ENCODE data around the gene ZNF423. TPM values are rescaled to one million over a fixed set of nuclear protein-coding genes. Genes with fewer than 3 reads are reported as not detected.

ZNF423 gene
- total and polyA plus RNA-seq, 4 donors = 1.1 to 14.8 (median 3.3) TPM

DNA sequence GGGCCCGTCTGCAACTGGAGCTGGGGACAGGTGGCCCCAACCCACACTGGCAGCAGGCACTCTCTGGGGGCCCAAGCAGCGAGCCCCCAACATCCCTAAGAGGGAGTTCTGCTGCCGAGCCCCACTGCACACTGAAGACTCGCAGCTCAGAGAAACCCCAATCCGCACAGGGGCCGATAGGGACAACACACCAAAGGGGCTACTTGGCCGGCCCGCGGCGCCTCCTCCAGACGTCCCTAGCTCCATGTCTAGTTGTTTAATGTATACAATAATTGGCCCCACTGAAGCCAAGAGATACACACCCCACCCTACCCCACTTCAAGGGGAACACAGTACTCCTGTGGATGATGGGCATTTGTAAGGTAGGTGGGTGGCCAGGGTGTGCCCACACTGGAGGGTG lies 62.7 kb downstream of the ZNF423 start:
- DNase-seq (no peak), ATAC-seq (ENCODE audit: insufficient read depth, low FRiP score) (no peak)
- 91 to 96% methylated on average over 11 of the region's 11 CpGs for WGBS, 2 donors
- Histone ChIP-seq H3K27me3 (ENCODE audit: control insufficient read depth in 3 of 3, insufficient read depth in 3 of 3, low read length in 2 of 3) (no peaks in the 10 kb centered on the region), H3K4me3 (no peak overlapping the region), H3K36me3 (ENCODE audit: control insufficient read depth in 4 of 4, insufficient read depth in 4 of 4, low read length in 4 of 4) (peaks cover 0 to 13% (median 0%) of the 10 kb centered on the region in 4 donors), H3K9me3 (ENCODE audit: control insufficient read depth in 4 of 4, insufficient read depth in 3 of 4, low read length in 3 of 4) (peaks cover 0 to 3% (median 0%) of the 10 kb centered on the region in 4 donors), H3K9ac (ENCODE audit: insufficient read depth in 1 of 2, low read length in 2 of 2) (no peak overlapping the region), H3K4me1 (ENCODE audit: control insufficient read depth in 5 of 5, insufficient read depth in 5 of 5, low read length in 5 of 5) (peaks cover 0 to 14% (median 6%) of the 10 kb centered on the region in 5 donors), H3K27ac (ENCODE audit: low read depth in 1 of 2, low read length in 1 of 2) (no peak overlapping the region)
- TF ChIP-seq, protein P1, sequence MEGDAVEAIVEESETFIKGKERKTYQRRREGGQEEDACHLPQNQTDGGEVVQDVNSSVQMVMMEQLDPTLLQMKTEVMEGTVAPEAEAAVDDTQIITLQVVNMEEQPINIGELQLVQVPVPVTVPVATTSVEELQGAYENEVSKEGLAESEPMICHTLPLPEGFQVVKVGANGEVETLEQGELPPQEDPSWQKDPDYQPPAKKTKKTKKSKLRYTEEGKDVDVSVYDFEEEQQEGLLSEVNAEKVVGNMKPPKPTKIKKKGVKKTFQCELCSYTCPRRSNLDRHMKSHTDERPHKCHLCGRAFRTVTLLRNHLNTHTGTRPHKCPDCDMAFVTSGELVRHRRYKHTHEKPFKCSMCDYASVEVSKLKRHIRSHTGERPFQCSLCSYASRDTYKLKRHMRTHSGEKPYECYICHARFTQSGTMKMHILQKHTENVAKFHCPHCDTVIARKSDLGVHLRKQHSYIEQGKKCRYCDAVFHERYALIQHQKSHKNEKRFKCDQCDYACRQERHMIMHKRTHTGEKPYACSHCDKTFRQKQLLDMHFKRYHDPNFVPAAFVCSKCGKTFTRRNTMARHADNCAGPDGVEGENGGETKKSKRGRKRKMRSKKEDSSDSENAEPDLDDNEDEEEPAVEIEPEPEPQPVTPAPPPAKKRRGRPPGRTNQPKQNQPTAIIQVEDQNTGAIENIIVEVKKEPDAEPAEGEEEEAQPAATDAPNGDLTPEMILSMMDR (IDR thresholded peaks at IDR 0.05; ENCODE audit: control extremely low read depth, extremely low read depth) = no peak

DNA sequence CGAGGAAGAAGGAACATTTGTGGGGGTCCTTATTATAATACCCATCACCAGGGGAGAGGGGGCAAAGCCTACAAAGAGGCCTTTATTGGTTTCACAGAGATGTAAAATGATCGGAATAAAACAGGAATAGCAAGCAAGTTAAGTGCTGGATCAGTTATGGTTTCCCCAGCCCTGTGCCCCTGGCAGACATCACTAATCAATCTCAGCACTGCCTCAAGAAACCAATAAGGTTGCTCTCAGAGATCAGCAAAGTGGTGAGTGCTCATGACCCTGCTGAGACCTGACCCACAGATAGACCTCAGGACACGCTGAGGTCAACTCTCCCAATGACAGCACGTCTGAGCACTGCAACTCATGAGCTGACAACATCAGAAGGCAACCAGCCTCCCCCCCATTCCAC lies 66.3 kb downstream of the ZNF423 start:
- H3K27me3 ChIP-seq (ENCODE audit: control insufficient read depth in 3 of 3, insufficient read depth in 3 of 3, low read length in 2 of 3) = no peaks in the 10 kb centered on the region
- ATAC-seq (ENCODE audit: insufficient read depth, low FRiP score) (no peak), DNase-seq (peak in 1 of 3 donors; percentile 34)
- TF ChIP-seq, protein P1 (IDR thresholded peaks at IDR 0.05; ENCODE audit: control extremely low read depth, extremely low read depth) = no peak
- 91 to 92% methylated on average over 4 of the region's 4 CpGs for WGBS, 2 donors
- H3K27ac ChIP-seq (ENCODE audit: low read depth in 1 of 2, low read length in 1 of 2) = no peak overlapping the region
- peaks cover 0 to 3% (median 0%) of the 10 kb centered on the region in 4 donors for H3K9me3 ChIP-seq (ENCODE audit: control insufficient read depth in 4 of 4, insufficient read depth in 3 of 4, low read length in 3 of 4)
- peaks cover 0 to 14% (median 6%) of the 10 kb centered on the region in 5 donors for H3K4me1 ChIP-seq (ENCODE audit: control insufficient read depth in 5 of 5, insufficient read depth in 5 of 5, low read length in 5 of 5)
- no peak overlapping the region for H3K9ac ChIP-seq (ENCODE audit: insufficient read depth in 1 of 2, low read length in 2 of 2)
- peaks cover 0 to 9% (median 0%) of the 10 kb centered on the region in 4 donors for H3K36me3 ChIP-seq (ENCODE audit: control insufficient read depth in 4 of 4, insufficient read depth in 4 of 4, low read length in 4 of 4)
- H3K4me3 ChIP-seq = no peak overlapping the region

DNA sequence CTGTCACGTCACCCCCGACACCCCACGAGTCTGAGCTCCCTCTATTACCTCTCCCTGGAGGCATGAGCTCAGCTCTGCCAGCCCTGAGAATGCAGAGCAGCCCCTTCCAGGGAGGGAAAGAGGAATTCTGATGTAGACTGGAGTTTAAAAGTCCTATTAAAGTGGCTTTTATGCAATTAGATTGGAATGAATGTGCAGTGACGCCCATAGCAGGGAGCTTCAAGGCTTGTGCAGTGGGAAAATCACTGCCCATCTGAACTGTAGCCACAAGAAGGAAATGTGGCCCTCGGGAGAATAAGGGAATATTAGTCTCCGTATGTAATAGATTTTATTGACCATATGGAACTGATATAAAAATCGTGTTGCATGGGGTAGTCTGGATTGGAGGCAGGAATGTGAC lies 66.9 kb downstream of the ZNF423 start:
- Histone ChIP-seq H3K4me1 (ENCODE audit: control insufficient read depth in 5 of 5, insufficient read depth in 5 of 5, low read length in 5 of 5) (peaks cover 0 to 14% (median 6%) of the 10 kb centered on the region in 5 donors), H3K27ac (ENCODE audit: low read depth in 1 of 2, low read length in 1 of 2) (no peak overlapping the region), H3K4me3 (no peak overlapping the region), H3K9me3 (ENCODE audit: control insufficient read depth in 4 of 4, insufficient read depth in 3 of 4, low read length in 3 of 4) (peaks cover 0 to 3% (median 0%) of the 10 kb centered on the region in 4 donors), H3K27me3 (ENCODE audit: control insufficient read depth in 3 of 3, insufficient read depth in 3 of 3, low read length in 2 of 3) (no peaks in the 10 kb centered on the region), H3K9ac (ENCODE audit: insufficient read depth in 1 of 2, low read length in 2 of 2) (peak overlapping the region; percentile 7 to 58), H3K36me3 (ENCODE audit: control insufficient read depth in 4 of 4, insufficient read depth in 4 of 4, low read length in 4 of 4) (peaks cover 0 to 9% (median 0%) of the 10 kb centered on the region in 4 donors)
- 73 to 83% methylated on average over 7 of the region's 7 CpGs for WGBS, 2 donors
- TF ChIP-seq, protein P1 (IDR thresholded peaks at IDR 0.05; ENCODE audit: control extremely low read depth, extremely low read depth) = no peak
- DNase-seq = peak in 1 of 3 donors; percentile 26
- ATAC-seq (ENCODE audit: insufficient read depth, low FRiP score) = no peak

DNA sequence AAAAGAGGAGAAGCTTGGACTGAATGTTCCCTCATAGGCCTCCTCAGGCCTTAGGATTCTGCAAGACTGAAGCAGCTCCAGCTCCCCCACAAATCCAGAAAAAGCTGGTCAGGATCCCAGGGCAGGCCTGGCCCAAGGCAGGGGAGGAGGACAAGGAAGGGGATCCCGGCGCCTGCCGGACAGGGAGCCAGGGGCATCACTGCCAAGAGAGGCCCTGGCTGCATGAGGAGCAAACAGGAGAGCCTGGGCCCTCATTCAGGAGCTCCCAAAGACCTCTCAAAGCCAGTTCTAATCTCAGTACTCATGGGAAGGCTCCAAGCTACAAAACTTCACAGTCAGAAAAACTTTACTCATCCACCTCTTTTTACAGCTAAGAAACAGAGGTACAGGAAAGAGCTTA lies 67.3 kb downstream of the ZNF423 start:
- Histone ChIP-seq H3K27me3 (ENCODE audit: control insufficient read depth in 3 of 3, insufficient read depth in 3 of 3, low read length in 2 of 3) (no peaks in the 10 kb centered on the region), H3K9ac (ENCODE audit: insufficient read depth in 1 of 2, low read length in 2 of 2) (peak overlapping the region; percentile 7 to 58), H3K36me3 (ENCODE audit: control insufficient read depth in 4 of 4, insufficient read depth in 4 of 4, low read length in 4 of 4) (peaks cover 0 to 6% (median 0%) of the 10 kb centered on the region in 4 donors), H3K9me3 (ENCODE audit: control insufficient read depth in 4 of 4, insufficient read depth in 3 of 4, low read length in 3 of 4) (peaks cover 0 to 2% (median 0%) of the 10 kb centered on the region in 4 donors), H3K27ac (ENCODE audit: low read depth in 1 of 2, low read length in 1 of 2) (no peak overlapping the region), H3K4me1 (ENCODE audit: control insufficient read depth in 5 of 5, insufficient read depth in 5 of 5, low read length in 5 of 5) (peaks cover 0 to 14% (median 6%) of the 10 kb centered on the region in 5 donors), H3K4me3 (no peak overlapping the region)
- WGBS, 2 donors = 73 to 100% methylated on average over 3 of the region's 3 CpGs
- TF ChIP-seq, protein P1 (IDR thresholded peaks at IDR 0.05; ENCODE audit: control extremely low read depth, extremely low read depth) = no peak
- peak in 1 of 3 donors; percentile 39 for DNase-seq
- ATAC-seq (ENCODE audit: insufficient read depth, low FRiP score) = no peak

All from lung (tissue), 12 donors.